Hematopoietic multipotent progenitor cell treated with erythropoietin and hydrocortisone succinate and interleukin-3 and kit ligand, for 6 days (in vitro differentiated cells): ENCODE measurements around the gene DENND4A.
A peak's percentile ranks its signal among the peaks of the same experiment; 100 is the strongest.
"Not testable (repeated sequence)": the region's sequence is repeated elsewhere in the genome, so short reads cannot be mapped to it uniquely, and the experiment has no call there.

Experiments used
- DNase-seq: peaks from one replicate; pipeline ENCODE4 v3.0.0-alpha.2; 2015

Gene DENND4A

GRCh38 chr15:65626856-65627255 lies 165.2 kb downstream of the DENND4A start:
- DNase-seq, result no peak

DNA sequence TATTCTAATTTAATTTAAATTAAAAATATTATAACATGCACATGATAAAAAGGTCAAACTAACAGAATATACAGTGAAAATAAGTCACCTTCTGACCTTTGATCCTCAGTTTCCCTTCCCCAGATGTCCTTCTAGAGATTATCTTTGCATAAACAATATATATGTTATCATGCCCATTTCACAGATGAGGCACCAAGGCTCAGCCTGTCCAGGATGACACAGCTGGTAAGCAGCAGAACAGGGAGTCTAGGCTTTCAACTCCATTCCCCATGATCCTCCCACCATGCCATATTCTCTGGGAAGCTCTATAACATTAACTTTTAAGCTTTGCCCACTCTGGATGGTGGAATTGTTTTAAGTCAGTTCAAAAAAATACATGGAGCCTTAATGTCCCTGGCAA lies 169.0 kb downstream of the DENND4A start:
- DNase-seq, result no peak

- no peak for DNase-seq
Measured at GRCh38 chr15:65621638-65622037, 170.5 kb downstream of the DENND4A start, which contains the start of gene SLC24A1. Gene SLC24A1 (plus strand): TSS chr15:65621938. CDS start chr15:65624081, 2,143 bp downstream.

- DNase-seq, result no peak
Measured at GRCh38 chr15:65620833-65621232, 171.3 kb downstream of the DENND4A start.

- DNase-seq, result peak; percentile 71
Measured at GRCh38 chr15:65619626-65620290, 172.3 kb downstream of the DENND4A start.

GRCh38 chr15:65618560-65619109 lies 173.5 kb downstream of the DENND4A start:
- DNase-seq, result no peak

GRCh38 chr15:65615887-65616286 lies 176.2 kb downstream of the DENND4A start:
- not testable (repeated sequence) for DNase-seq

DNA sequence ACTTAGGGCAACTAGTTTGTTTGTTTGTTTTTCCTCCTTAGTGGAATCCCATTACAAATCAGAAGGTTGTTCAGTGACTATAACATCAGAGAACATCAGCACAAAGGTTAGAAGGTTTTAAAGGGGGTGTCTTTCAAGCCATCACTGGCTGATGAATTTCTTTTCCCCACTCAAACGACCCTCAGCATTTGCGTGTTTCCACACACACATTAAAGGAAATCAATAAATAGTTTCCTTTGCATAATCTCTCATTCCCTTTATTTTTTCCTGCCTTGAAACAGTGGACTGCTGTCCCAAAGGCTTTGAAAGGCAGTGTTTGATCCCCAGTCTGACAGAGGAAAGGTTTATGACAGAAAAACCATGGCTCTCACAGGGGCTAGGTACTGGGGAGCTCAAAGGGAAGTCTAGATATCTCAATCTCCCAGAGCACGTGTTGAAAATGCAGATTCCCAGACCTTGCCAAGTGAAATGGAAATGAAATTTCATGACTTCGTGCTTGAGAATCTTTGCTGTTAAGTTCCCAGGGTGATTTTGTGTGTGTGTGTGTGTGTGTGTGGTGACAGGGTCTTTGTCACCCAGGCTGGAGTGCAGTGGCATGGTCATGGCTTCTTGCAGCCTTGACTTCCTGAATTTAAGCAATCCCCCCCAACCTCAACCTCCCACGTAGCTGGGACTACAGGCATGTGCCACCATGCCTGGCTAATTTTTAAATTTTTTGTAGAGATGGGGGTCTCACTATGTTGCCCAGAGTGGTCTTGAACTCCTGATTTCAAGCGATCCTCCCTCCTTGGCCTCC lies 178.9 kb downstream of the DENND4A start:
- no peak for DNase-seq

- no peak for DNase-seq
Measured at GRCh38 chr15:65612616-65612946, 179.5 kb downstream of the DENND4A start.

DNA sequence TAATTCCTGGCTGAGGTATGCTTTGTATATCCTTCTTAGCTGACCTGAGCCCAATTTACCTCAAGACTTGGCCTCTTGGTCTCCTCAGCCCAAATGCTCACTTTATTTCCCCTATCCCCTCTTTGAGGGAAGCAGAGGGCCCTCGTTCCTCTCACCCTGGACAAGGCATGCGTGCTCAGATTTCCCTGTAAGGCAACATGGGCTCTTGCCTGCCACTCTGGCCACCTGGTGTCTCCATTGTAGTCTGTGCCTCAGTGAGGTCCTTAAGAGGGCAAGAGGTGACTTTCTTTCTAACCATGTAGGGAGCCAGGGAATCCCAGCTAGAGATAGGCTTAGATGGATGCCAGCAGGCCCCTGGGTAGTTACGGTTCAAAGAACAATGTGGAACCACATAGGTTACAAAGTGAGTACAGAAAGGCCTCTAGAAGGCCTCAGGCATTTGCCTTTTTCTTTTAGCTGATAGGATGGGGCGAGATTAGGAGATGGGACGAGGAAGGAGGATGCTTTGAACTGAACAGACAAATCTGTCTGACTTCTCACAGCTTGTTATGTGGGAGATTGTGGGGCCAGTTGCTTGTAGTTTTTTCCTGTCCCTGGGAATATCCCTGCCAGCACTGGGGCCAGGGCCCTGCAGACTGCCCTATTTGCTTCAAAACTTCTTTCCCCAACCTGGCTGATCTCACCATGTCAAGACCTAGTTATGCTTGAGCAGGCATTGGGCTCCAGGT lies 180.0 kb downstream of the DENND4A start:
- DNase-seq, result no peak

GRCh38 chr15:65610871-65611718 lies 181.0 kb downstream of the DENND4A start, which contains the start of gene INTS14:
Gene INTS14 (minus strand): TSS chr15:65611131. CDS start chr15:65607380, 3,751 bp downstream.
- DNase-seq, result peak; percentile 99
